Measurements from ENCODE around the gene IFT25.
"Not testable (repeated sequence)": the region's sequence is repeated elsewhere in the genome, so short reads cannot be mapped to it uniquely, and the experiment has no call there.

The IFT25 gene

GRCh38 chr1:53945433-53946251 lies at the start of gene IFT25:
IFT25 (minus strand) TSS chr1:53945699; CDS start chr1:53940082, 5,617 bp downstream.
- peak; percentile 99 for DNase-seq
- H3K4me1 Mint-ChIP-seq, result peaks cover 62% of the 10 kb centered on the region
- no peaks in the 10 kb centered on the region for H3K9me3 Mint-ChIP-seq
- peaks cover 21% of the 10 kb centered on the region for H3K36me3 Mint-ChIP-seq (ENCODE audit: low read depth)
- H3K27ac Mint-ChIP-seq, result peak within 1 kb of the TSS; percentile 93
- H3K27me3 Mint-ChIP-seq (ENCODE audit: low read depth, poor library complexity), result no peaks in the 10 kb centered on the region
- TF ChIP-seq, protein P1, sequence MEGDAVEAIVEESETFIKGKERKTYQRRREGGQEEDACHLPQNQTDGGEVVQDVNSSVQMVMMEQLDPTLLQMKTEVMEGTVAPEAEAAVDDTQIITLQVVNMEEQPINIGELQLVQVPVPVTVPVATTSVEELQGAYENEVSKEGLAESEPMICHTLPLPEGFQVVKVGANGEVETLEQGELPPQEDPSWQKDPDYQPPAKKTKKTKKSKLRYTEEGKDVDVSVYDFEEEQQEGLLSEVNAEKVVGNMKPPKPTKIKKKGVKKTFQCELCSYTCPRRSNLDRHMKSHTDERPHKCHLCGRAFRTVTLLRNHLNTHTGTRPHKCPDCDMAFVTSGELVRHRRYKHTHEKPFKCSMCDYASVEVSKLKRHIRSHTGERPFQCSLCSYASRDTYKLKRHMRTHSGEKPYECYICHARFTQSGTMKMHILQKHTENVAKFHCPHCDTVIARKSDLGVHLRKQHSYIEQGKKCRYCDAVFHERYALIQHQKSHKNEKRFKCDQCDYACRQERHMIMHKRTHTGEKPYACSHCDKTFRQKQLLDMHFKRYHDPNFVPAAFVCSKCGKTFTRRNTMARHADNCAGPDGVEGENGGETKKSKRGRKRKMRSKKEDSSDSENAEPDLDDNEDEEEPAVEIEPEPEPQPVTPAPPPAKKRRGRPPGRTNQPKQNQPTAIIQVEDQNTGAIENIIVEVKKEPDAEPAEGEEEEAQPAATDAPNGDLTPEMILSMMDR (IDR thresholded peaks at IDR 0.05), result no peak
- H3K4me3 Mint-ChIP-seq, result peak within 1 kb of the TSS; percentile 94

GRCh38 chr1:53994516-53994915 lies 49.0 kb upstream of the IFT25 start:
- not testable (repeated sequence) for H3K27me3 Mint-ChIP-seq (ENCODE audit: low read depth, poor library complexity); H3K4me3 Mint-ChIP-seq; DNase-seq; H3K36me3 Mint-ChIP-seq (ENCODE audit: low read depth); H3K4me1 Mint-ChIP-seq; H3K27ac Mint-ChIP-seq; H3K9me3 Mint-ChIP-seq

- TF ChIP-seq, protein P1 (IDR thresholded peaks at IDR 0.05), result peak; percentile 23
- H3K36me3 Mint-ChIP-seq (ENCODE audit: low read depth), result no peaks in the 10 kb centered on the region
- H3K4me3 Mint-ChIP-seq, result no peak overlapping the region
- DNase-seq, result peak; percentile 29
- H3K4me1 Mint-ChIP-seq, result no peaks in the 10 kb centered on the region
- H3K27me3 Mint-ChIP-seq (ENCODE audit: low read depth, poor library complexity), result peaks cover 20% of the 10 kb centered on the region
- peaks cover 2% of the 10 kb centered on the region for H3K9me3 Mint-ChIP-seq
- no peak overlapping the region for H3K27ac Mint-ChIP-seq
Measured at GRCh38 chr1:53992085-53992874, 46.8 kb upstream of the IFT25 start.

DNA sequence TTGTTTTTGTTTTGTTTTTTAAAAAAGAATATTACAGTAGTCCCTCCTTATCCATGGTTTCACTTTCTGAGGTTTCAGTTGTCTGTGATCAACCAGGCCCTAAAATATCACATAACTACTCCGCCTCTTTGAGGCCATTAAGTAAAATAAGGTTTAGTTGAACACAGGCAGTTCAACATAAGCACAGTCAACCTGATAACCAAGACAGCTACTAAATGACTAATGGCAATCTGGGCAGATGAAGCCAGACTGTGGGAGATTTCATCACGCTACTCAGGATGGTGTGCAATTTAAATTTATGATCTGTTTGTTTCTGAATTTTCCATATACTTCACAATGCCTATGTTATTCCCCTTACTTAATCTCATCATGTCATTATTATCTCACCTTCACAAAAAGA lies 42.4 kb upstream of the IFT25 start:
- H3K9me3 Mint-ChIP-seq, result no peaks in the 10 kb centered on the region
- H3K27ac Mint-ChIP-seq, result no peak overlapping the region
- TF ChIP-seq, protein P1 (IDR thresholded peaks at IDR 0.05), result no peak
- DNase-seq, result no peak
- no peaks in the 10 kb centered on the region for H3K36me3 Mint-ChIP-seq (ENCODE audit: low read depth)
- H3K27me3 Mint-ChIP-seq (ENCODE audit: low read depth, poor library complexity), result peaks cover 25% of the 10 kb centered on the region
- peaks cover 5% of the 10 kb centered on the region for H3K4me1 Mint-ChIP-seq
- no peak overlapping the region for H3K4me3 Mint-ChIP-seq

DNA sequence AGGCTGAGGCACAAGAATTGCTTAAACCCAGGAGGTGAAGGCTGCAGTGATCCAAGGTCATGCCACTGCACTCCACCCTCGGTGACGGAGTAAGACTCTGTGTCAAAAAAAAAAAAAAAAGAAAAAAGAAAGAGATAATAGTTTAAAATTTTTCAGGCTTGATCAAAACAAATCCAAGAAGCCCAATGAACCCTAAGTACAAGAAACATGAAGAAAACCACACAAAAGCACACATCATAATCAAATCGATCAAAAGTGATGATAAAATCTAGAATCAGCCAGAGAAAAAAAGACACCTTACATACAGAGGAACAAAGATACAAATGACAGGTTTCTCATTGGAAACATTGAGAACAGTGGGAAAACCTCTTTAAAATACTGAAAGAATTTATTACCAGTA lies 41.0 kb upstream of the IFT25 start:
- DNase-seq, result no peak
- peaks cover 18% of the 10 kb centered on the region for H3K4me1 Mint-ChIP-seq
- no peaks in the 10 kb centered on the region for H3K9me3 Mint-ChIP-seq
- peaks cover 32% of the 10 kb centered on the region for H3K27me3 Mint-ChIP-seq (ENCODE audit: low read depth, poor library complexity)
- H3K4me3 Mint-ChIP-seq, result no peak overlapping the region
- no peaks in the 10 kb centered on the region for H3K36me3 Mint-ChIP-seq (ENCODE audit: low read depth)
- TF ChIP-seq, protein P1 (IDR thresholded peaks at IDR 0.05), result no peak
- no peak overlapping the region for H3K27ac Mint-ChIP-seq

- Mint-ChIP-seq H3K36me3 (ENCODE audit: low read depth) (no peaks in the 10 kb centered on the region), H3K4me3 (no peak overlapping the region), H3K4me1 (peaks cover 32% of the 10 kb centered on the region), H3K9me3 (no peaks in the 10 kb centered on the region), H3K27ac (no peak overlapping the region), H3K27me3 (ENCODE audit: low read depth, poor library complexity) (peaks cover 26% of the 10 kb centered on the region)
- TF ChIP-seq, protein P1 (IDR thresholded peaks at IDR 0.05), result no peak
- DNase-seq, result no peak
Measured at GRCh38 chr1:53984726-53985125, 39.2 kb upstream of the IFT25 start.
